Cardiac septum (tissue), 1 donor: ENCODE measurements around the gene TMEM107. TPM values are rescaled to one million over a fixed set of nuclear protein-coding genes. Genes with fewer than 3 reads are reported as not detected.

Experiments used
- DNase-seq: peaks from one replicate; pipeline ENCODE4 v3.0.0-alpha.2; 2020; ENCODE audit warnings: low spot score
- intact Hi-C: fragments of 100-400 bp; cut with DNase I; formaldehyde crosslinking; loops from one replicate; pipeline ENCODE4 v1.14.0; 2022
- total RNA-seq: library from RNA; stranded (reverse); fragmentation: NEBNext Ultra II Directional; extraction: Animal tissue kit (Norgen Biotek cat#: 25700); gene quantifications from one replicate; pipeline ENCODE4 v1.2.1, GENCODE V29; 2021
- donor health status: DM: no; HTN: no; CAD: no.

Gene TMEM107
- total RNA-seq, 1 donor from 2014 or later, result 8.7 TPM

DNA sequence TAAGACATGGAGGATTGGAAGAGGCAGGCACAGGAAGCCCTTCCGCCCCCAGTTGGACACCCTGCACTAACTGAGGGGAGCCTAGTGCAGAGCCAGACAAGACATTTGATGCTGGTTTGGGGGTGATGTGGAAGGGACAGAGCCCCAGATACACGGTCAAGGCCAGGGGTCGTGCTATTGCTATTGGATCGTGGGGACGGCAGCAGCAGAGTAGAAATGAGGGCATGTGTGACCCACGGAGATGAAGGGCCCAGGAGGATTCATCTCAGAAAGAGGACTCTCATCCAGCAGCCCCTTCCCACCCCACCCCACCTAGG, 11.4 kb downstream of the TMEM107 start:
- no peak for DNase-seq
- intact Hi-C loops, result no loop called here

DNA sequence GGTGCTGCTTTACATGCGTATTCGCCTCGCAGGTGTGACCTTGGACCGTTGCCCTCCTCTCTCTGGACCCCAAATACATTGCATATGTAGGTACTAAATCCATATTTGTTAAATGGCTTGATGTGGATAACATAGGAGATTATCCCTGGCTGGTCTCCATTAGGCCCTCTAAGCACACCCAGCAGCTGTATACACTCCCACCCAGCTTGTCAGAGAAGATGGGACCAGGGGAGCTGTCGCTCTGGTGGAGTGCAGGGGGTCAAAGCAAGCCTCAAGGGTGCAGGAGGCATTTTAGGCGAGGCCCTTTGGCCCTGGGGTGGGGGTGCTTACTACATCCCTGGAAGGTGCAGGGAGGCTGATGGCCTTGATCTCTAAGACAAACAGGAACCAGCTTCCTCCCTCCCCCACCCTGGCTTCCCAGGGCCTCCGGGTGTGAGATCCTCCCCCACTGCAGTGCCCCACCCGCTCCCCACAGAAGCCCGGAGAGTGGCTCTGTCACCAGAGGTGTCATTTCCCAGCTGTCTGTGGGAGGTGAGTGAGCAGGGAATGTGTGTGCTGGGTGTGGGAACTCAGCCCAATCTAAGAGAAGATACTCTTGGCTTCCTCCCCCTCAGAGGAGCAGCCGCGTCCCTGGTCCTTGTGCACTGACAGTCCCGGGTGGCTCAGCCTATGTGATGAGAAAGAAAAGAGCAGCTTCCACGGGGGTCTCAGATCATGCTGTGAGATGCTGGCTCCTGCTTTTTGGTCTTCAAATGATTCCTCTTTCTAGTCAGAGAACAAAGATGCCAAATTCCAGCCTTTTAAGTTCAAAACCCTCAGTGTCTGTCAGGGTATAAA, 12.0 kb downstream of the TMEM107 start:
- intact Hi-C loops, result no loop called here
- DNase-seq, result peak; percentile 94

DNA sequence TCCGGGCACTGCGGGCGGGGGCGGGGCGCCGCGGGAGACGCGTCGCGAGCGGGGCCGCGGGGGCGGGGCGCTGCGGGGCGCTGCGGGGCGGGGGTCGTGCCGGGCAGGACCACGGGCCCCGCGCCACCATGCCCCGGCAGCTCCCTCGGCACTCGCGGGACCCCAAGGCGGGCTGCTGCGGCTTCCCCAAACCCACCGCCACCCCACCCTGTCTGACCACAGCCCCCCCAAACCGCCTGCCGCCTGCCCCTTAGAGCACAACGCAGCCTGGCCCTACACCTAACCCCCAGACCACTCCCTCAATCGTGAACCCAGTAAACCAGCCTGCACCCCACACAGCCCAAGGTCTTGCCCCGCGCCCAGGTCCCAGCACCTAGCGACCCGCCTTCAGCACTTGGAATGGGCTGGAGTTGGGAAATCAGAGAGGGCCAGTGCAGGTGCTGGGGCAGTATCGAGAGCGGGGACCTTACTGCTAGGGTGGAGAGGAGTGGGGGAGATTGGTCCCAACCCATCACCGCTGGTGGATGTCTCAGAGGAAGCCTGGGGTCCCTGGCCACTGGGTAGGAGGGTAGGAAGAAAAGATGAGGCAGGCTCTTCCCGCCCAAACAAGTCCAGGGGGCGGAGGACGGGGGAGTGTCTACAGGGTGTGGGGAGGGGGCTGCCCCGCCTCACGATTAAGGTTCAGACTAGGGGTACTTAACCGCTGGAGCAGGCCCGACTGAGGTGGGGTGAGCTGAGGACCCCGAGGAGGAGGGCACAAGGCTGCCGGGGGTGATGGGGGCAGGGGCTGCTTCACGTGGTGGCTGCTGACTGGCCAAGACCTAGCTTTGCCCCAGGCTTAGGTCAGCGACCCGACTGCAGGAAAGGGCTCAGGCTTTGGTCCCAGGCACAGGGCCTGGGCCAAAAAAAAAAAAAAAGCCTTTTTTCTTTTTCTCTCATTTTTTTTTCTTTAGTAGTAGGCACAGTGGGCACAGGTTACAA, 12.9 kb downstream of the TMEM107 start:
- intact Hi-C loops, result no loop called here
- no peak for DNase-seq

DNA sequence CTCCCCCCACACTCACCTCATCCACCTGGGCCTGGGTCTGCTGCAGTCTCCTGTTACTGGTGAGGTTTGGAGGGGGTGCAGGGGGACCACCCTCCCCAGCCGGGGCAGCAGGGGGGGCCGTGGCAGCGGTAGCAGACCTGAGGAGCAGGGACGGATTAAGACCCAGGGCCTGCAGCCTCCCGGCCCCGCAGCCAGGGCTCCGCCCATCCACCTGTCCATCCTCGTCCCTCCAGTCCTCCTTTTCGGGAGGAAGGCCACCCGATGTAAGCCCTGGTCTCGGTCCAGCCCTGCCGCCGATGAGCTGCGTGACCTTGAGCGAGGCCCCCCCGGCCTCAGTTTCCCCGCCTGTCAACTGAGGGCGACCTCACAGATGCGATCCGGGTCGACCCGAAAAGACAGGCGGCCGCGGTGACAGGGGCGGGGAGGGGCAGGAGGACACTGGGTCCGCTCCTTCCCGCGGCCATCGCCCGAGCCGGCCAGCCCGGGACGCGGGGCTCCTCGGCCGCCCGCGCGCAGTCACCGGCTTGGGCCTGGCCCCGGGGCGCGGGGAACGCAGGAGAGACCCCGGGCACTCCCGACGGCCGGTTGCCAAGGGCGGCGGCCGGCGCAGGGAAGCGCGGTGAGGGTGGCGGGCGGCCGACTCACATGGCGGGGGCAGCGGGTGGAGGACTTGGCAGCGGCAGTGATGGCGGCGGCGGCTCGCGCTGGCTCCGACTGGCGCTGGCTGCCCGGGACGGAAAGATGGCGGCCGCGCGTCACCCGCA, 13.8 kb downstream of the TMEM107 start, which contains the start of gene VAMP2:
VAMP2 (minus strand) TSS at position 716 of the 764 bp plus-strand sequence; CDS start at position 647, 69 bp downstream.
- intact Hi-C loops, result no loop called here
- peak; percentile 93 for DNase-seq

DNA sequence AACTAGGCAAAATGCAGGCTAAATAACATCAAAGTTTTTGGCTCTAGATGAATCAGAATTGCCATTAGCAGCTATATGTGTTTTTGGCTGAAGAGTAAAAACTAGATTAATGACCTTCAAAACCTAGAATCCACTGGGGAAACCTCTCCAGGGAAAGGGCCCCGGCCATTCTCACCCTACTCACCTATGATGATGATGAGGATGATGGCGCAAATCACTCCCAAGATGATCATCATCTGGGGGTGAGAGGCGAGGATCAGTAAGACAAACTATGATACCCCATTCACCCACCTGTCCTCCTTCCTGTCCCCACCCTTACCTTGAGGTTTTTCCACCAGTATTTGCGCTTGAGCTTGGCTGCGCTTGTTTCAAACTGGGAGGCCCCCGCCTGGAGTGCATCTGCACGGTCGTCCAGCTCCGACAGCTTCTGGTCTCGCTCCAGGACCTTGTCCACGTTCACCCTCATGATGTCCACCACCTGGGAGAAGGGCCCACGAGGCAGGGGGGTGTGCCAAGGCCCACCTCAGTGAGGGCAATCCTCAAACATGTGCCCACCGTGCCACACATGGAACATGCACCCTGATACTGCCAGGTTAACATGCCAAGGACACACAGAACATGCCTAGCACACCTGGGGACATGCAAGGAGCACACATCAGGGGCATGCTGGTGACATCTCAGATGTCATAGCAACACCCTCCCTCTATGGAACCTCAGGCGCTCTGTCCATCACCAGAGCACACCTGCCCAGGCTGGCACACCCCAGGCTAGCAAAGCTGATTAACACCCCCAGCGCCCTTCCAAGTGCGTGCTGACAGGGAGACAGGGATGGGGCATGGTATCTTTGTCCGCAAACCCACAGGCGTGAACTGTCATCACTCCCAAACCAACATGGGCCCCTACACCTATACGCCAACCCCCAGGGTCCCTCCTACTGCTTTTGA, 14.6 kb downstream of the TMEM107 start:
- intact Hi-C loops, result no loop called here
- DNase-seq, result no peak

DNA sequence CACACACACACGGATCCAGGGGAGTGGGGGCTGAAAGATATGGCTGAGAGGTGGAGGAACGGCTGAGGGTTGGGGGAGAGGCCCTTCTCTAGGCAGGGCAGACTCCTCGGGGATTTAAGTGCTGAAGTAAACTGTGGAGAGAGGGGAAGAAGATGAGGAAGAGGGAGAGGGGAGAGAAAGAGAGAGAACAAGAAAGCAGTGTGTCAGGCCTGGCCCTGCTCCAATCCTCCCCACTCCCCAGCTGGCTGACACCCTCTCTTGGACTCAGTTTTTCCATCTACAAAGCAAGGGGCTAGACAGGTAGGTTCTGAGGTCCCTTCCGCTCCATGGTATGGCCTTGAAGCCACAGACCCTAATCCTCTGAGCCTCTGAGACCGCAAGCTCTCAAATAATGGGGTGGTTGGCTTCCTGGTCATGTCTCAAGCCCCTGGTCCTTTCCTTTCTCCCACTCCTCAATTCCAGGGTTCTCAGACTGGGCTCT, 15.4 kb downstream of the TMEM107 start:
- DNase-seq, result no peak
- intact Hi-C loops, result no loop called here

DNA sequence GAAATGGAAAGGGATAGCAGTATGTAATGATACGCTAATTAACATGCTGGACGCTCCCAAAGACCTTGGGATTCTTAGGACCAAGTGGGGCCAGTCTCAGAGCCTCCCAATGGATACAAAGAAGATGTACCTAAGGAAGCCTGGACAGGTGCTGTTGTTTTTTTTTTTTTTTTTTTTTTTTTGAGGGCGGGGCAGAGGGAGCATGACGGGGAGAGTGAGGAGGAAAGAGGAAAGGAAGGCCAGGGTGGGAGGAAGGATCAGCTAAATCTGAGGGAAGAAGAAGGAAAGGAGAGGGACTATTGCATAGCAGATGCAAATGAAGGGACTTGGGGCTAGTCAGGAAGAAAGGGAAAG, 16.0 kb downstream of the TMEM107 start:
- intact Hi-C loops, result no loop called here
- DNase-seq, result no peak

DNA sequence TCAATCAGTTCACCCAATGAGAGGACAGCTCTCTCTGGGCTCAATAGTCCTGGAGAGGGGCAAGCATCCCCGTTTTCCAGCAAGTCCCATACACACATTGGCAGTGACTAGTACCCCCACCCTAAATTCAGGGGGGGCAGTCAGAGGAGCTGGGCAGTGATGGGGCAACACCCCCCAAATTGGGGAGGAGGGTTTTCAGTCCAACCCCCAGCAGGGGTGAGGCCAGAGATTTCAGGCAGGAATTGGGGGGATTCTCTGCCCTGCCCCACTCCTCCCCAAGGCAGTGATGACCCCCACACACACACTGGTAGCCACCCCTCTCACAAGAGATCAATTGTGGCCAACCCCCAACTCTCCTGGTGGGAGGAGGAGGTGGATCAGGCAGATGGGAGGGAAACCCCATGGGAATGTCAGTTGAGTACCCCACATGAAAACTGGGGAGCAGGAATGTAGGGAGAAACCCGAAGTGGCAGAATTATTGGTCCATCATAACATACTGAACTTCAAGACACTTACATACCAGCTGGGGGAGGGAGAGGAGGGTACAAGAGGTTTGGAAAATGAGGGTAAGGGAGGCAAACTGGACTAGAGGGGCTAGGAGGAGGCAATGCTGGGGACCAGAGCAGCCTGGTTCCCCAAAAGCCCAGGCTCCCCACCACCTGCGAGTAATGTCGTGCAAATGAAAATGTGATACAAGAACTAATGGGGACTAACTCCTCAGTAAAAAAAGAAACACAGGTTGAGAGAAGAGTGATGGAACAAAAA, 16.5 kb downstream of the TMEM107 start:
- intact Hi-C loops, result loop anchor here (1.0 to 2.0 kb wide), 2 partner anchors 21 to 37 kb away; no protein-coding TSS in a partner anchor
- DNase-seq, result no peak

DNA sequence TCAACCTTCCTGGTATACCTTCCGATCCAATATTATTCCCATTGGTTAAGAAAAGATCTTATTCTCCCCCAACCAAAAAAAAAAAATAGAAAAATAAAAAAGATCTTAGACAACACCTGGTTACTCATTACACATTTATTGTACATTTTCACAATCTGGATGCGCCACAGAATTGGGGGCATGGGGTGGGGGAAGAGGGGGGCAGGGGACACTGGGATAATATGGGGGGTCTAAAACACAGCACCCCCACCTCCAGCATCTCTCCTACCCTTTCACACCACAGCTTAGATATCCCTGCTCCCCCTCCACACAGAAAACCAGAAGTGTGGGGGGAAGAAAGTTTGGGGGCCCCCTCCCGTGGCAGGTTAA, 17.2 kb downstream of the TMEM107 start:
- intact Hi-C loops, result loop anchor here (1.0 to 2.0 kb wide), 2 partner anchors 21 to 36 kb away; no protein-coding TSS in a partner anchor
- DNase-seq, result no peak

DNA sequence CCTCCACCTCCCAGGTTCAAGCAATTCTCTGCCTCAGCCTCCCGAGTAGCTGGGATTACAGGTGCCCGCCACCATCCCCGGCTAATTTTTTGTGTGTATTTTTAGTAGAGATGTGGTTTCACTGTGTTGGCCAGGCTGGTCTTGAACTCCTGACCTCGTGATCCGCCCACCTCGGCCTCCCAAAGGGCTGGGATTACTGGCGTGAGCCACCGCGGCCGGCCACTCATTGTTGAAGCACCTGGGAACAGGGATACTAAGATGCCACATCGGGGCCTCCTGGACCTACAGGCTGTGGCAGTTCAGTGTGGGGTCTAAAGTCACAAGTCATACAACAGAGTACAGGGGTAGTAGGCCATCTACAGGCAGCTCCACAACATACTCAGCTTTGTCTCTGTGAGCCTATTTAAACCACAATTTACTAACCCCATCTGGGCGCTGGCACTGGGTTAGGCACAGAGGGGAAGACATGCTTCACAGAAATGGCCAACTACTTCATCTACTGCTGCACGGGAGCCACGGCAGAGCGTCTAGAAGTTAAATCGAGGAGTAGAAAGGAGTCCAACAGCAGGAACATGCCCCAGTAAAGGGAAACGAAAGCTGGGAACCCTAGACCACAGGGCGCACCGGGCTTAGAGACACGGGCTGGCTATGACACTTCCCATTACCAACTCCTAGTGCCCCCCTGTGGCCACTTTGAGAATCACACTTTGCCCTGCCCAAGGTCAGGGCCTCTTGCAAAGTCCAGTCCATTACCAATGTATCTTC, 17.7 kb downstream of the TMEM107 start:
- peak; percentile 95 for DNase-seq
- intact Hi-C loops, result loop anchor here (1.0 to 2.0 kb wide), 2 partner anchors 20 to 36 kb away; no protein-coding TSS in a partner anchor

DNA sequence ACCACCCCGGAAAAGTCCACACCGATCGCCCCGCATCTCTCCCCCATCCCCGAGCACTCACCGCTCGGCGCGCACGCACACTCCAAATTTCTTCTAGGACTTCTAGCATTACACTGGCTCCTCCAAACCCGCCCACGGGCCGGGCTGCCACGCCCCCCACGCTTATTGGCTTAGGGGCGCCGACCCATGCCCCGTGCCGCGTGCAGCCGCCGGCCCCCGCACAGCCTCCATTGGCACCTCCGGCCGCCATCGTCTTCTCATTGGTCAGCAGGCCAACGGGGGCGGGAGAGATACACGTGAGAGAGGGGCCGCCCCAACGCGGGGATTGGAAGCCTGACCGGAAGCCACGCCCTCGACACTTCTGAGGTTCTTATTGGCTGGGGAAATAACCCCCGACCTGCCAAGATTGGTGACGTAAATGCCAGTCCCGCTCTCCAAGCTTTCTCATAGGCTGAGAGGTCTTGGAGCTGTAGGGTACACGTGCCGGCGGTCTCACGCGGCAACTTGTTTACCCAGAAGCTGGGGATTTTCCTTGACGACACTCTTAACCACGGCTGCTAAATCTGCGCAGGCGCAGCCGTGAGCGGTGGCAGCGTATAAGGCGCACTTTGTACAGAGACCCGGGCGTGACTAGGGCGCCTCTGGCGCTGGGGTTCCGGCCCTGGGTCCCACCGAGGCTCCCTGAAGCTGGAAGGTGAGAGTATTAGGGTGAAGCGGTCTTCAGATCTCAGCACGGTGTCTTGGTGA, 19.8 kb downstream of the TMEM107 start:
- intact Hi-C loops, result loop anchor here (2.0 kb wide), 1 partner anchor 30 kb away; no protein-coding TSS in a partner anchor

DNA sequence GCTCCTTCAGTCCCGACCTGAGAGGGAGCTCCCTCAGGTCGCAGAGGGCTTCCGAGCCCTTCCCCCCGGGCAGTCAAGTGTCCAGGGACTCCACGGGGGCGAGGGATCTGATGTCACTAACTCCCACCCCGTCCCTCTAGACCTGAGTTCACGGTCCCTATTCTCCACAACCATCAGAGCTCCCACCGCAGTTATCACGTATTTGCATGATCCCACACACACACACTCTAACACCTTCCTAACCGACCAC, 20.3 kb downstream of the TMEM107 start:
- intact Hi-C loops, result loop anchor here (2.0 kb wide), 1 partner anchor 31 kb away; no protein-coding TSS in a partner anchor
- DNase-seq, result no peak

More for the DNA sequence above, 19.8 kb downstream of the TMEM107 start:
- DNase-seq, result peak; percentile 100

DNA sequence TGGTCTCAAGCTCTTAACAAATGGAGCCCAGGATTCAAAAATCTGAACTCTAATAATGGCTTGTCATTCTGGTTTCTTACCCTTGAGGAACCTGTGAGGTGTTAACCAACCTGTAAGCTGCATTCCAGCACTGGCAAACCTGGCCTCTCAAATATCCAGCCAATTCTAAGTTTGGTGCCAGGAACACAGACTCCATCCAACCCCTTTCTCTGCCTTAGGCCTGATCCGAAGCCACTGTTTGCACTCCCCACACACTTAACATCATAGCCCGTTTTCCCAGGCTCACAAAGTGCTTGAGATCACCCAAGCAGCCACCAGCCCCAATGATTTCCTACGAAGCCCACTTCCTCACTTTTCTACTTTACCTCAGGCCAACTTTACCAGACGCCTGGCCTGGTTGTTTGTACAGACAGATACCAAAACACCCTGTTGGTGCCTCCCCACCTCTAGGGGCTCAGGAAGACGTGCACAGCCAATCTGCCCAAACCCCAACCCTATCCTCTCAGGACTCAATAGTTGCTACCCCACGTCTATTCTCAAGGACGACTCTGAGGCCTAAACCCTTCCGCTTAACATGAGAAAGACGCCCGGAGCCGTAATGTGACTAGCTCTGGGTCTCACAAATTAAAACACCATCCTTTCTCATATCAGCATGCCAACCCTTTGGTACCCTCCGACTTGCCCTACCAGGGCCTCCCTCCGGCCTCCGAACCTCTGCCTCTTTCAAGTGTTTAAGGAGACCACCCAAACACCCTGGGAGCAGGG, 20.8 kb downstream of the TMEM107 start:
- no peak for DNase-seq
- intact Hi-C loops, result no loop called here

DNA sequence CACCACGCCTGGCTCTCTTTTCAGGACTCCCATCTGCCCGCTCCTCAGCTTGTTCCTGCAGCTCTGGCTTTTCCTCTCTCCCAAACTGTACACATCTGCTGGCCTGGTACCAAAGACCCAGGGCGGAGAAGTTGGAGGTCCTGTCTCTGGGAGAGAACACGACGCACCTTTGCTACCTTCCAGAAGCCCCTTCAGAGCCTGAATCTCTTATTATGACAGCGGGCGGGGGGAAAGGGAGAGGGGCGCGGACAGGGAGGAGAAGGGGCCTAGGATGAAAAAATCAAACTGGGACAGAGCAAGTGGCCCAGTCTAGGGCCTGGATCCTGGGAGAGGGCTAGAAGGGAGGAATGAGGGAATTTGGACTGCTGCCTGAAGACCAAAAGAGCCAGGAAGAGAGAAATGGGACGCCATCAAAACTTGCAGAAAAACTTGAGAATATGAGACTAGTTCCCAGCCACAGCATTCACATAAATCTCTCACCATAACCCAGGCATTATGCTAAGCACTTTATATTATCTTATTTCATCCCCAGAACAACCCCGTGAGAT, 21.5 kb downstream of the TMEM107 start:
- intact Hi-C loops, result no loop called here
- DNase-seq, result no peak

DNA sequence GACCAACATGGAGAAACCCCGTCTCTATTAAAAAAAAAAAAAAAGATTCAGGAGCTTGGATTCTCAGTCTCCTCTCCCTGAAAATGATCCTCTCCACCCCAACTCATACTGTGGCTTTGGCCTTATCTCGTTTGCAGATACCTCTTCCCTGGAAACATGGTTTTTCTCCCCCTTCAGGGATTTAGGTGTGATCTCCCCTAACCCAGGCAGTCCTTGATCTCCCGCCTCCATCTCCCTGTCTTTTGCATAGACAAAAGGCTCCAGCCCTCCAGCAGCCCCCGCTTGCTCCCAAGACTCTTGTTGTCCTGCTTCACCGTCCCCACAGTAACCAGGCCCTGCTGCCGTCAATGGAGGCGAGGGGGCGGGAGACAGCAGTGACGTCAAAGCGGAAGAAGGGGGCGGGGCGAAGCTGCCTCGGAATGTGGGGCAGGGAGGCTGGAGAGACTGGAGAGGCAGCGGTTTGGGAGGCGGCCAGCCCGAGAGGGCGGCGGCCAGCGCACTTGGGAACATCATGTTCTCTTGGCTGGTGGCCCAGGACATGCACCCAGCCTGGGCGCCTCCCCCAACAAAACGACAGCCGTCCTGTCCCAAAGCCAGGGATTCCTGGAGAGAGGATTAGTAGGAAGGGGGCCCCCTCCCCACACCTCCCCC, 22.1 kb downstream of the TMEM107 start:
- intact Hi-C loops, result loop anchor here (2.0 kb wide), 1 partner anchor 311 kb away; no protein-coding TSS in a partner anchor
- DNase-seq, result peak; percentile 99
